Bronchial epithelial cell (primary cell): ENCODE measurements around the gene RHPN2. TPM values are rescaled to one million over a fixed set of nuclear protein-coding genes. Genes with fewer than 3 reads are reported as not detected.

ENCODE experiments used
- DNase-seq: peaks from one replicate; pipeline ENCODE4 v3.0.0-alpha.2; 2010; ENCODE audit warnings: low read depth
- FAIRE-seq: peaks from 2 replicates; lab custom pipeline; 2011; peaks lifted over from hg19 to GRCh38; lab: Jason Lieb, UNC
- H3K27me3 ChIP-seq: 2 replicates; pipeline ENCODE4 v1.5.1; 2011; ENCODE audit warnings: low read length; ENCODE audit not compliant: control insufficient read depth, insufficient read depth
- H3K36me3 ChIP-seq: 2 replicates; pipeline ENCODE4 v1.5.1; 2011; ENCODE audit warnings: low read length; ENCODE audit not compliant: control insufficient read depth, insufficient read depth
- H3K4me3 ChIP-seq: 2 replicates; pipeline ENCODE4 v1.5.1; 2011; ENCODE audit warnings: mild to moderate bottlenecking, low read depth, low read length, control low read depth
- total RNA-seq: library from RNA; depleted of rRNA; stranded (reverse); fragments of >200 nt; gene quantifications from 2 replicates; pipeline ENCODE4 v1.2.1, GENCODE V29; 2014
- TF ChIP-seq, protein P1 (sequence below): IDR thresholded peaks from 2 replicates; pipeline ENCODE4 v1.5.1; 2011; ENCODE audit warnings: mild to moderate bottlenecking, moderate library complexity, low read length, control low read depth, inconsistent platforms; ENCODE audit not compliant: insufficient read depth, severe bottlenecking

The RHPN2 gene
- total RNA-seq: 16.3 and 22.1 TPM in 2 replicates

- DNase-seq: no peak
- H3K4me3 ChIP-seq: peak within 1 kb of the TSS; percentile 75
- H3K27me3 ChIP-seq: no peaks in the 10 kb centered on the region
- FAIRE-seq: no peak
- no peaks in the 10 kb centered on the region for H3K36me3 ChIP-seq
- TF ChIP-seq, protein P1, sequence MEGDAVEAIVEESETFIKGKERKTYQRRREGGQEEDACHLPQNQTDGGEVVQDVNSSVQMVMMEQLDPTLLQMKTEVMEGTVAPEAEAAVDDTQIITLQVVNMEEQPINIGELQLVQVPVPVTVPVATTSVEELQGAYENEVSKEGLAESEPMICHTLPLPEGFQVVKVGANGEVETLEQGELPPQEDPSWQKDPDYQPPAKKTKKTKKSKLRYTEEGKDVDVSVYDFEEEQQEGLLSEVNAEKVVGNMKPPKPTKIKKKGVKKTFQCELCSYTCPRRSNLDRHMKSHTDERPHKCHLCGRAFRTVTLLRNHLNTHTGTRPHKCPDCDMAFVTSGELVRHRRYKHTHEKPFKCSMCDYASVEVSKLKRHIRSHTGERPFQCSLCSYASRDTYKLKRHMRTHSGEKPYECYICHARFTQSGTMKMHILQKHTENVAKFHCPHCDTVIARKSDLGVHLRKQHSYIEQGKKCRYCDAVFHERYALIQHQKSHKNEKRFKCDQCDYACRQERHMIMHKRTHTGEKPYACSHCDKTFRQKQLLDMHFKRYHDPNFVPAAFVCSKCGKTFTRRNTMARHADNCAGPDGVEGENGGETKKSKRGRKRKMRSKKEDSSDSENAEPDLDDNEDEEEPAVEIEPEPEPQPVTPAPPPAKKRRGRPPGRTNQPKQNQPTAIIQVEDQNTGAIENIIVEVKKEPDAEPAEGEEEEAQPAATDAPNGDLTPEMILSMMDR: no peak
Observed at GRCh38 chr19:33064792-33065550, at the start of gene RHPN2. TSS of gene RHPN2 (minus strand) at chr19:33064888. CDS start at chr19:33064852, 36 bp downstream.

DNA sequence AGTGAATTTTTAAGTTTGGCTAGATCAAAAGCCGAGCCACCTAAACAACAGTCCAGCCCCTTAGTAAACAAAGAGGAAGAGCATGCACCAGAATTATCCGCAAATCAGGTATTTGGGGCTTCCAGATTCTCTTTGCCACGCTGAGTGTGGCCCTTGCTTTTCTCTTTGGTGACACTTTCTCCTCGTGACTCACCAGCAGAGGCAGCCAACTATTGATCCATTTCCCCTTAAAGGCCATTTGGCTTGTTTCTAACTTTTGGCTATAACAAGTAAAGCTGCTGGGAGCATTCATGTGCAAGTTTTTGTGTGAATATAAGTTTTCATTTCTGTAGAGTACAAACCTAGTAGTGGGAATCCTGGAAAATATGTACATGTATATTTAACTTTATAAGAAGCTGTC lies 49.6 kb upstream of the RHPN2 start:
- DNase-seq (no peak), FAIRE-seq (no peak)
- no peak overlapping the region for H3K4me3 ChIP-seq
- no peaks in the 10 kb centered on the region for H3K27me3 ChIP-seq
- peaks cover 12% of the 10 kb centered on the region for H3K36me3 ChIP-seq
- TF ChIP-seq, protein P1: no peak

DNA sequence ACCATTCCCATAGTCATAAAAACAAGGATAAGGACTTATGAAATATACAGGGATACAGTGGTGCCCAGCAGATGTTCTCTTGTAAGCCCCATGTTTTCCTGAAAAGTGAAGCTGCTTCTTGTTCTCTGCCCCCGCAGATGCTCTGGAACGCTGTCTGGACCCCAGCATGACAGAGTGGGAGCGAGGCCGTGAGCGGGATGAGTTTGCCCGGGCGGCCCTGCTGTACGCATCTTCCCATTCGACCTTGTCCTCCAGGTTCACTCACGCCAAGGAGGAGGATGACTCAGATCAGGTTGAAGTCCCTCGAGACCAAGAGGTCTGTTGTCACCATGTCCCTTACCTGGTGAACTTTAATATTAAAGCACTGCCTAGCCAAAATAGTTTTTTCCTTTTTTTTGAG lies 46.9 kb upstream of the RHPN2 start:
- H3K27me3 ChIP-seq: no peaks in the 10 kb centered on the region
- H3K4me3 ChIP-seq: no peak overlapping the region
- no peak for FAIRE-seq
- H3K36me3 ChIP-seq: peaks cover 8% of the 10 kb centered on the region
- DNase-seq: no peak
- TF ChIP-seq, protein P1: no peak

- DNase-seq (no peak), FAIRE-seq (no peak)
- H3K27me3 ChIP-seq: no peaks in the 10 kb centered on the region
- H3K4me3 ChIP-seq: no peak overlapping the region
- TF ChIP-seq, protein P1: no peak
- H3K36me3 ChIP-seq: peaks cover 8% of the 10 kb centered on the region
Observed at GRCh38 chr19:33110137-33110910, 45.6 kb upstream of the RHPN2 start.

DNA sequence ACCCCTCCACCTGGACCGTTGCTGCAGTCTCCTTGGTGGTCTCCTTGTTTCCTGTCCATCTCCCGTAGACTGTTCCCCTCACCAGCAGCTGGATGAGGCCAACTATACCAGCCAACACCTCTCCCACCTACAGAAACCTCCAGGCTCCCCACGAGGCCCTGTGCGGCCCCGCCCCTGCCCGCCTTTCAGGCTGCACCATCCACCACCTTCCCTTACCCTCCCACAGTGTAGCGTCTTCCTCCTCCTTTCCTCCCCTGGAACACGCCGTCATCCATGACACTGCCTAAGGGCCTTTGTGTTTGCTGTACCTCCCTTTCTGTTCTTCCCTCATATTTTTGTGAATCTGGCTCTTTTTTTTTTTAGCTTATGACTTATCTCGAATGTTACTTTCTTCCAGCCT lies 43.5 kb upstream of the RHPN2 start:
- H3K27me3 ChIP-seq: no peaks in the 10 kb centered on the region
- peaks cover 9% of the 10 kb centered on the region for H3K36me3 ChIP-seq
- TF ChIP-seq, protein P1: no peak
- H3K4me3 ChIP-seq: no peak overlapping the region
- no peak for DNase-seq
- no peak for FAIRE-seq
